NCI-H2196 (cell line): ENCODE results near the gene FUT8.
"Not testable (repeated sequence)": the region's sequence is repeated elsewhere in the genome, so short reads cannot be mapped to it uniquely, and the experiment has no call there.

ENCODE experiments used
- DNase-seq: peaks from one replicate; lab custom pipeline; 2025; ENCODE audit not compliant: unreplicated experiment; lab: John Stamatoyannopoulos, UW

The FUT8 gene

DNA sequence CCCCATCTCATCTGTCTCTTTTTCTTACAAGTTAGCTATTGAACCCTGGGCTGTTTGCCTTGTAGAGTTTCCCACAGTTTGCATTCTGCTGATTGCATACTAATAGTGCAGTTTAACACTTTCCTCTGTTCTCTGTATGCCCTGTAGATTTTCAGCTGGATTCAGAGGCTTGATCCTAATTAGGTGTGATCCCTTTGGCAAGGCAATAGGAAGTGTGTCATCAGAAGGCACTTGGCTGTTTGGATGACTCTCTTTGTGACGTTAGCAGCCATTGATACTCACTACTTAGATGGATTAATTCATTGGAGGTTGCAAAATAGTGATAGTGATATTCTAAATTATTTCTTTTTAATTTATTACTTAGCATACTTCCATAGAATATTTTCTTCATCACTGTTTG is 33.6 kb downstream of the FUT8 start:
- no peak for DNase-seq

DNA sequence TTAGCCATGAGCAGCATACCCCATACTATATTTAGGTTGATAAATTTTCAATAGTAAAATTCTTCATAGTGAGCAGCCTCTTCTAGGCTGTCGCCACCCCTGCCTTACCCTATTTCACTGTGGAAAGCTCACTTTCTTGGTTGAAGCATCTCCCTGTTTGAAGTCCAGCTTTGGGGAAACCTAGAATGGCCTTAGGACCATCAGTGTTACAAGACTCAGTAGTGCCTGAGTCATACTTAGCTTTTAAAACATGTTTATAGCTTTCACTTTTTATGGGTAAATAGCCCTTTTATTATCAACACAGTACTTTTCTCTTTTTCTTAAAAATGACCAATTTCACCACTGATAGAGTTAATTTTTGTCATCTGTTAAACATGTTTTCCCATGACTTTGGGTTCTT is 37.1 kb downstream of the FUT8 start:
- DNase-seq, result no peak

DNA sequence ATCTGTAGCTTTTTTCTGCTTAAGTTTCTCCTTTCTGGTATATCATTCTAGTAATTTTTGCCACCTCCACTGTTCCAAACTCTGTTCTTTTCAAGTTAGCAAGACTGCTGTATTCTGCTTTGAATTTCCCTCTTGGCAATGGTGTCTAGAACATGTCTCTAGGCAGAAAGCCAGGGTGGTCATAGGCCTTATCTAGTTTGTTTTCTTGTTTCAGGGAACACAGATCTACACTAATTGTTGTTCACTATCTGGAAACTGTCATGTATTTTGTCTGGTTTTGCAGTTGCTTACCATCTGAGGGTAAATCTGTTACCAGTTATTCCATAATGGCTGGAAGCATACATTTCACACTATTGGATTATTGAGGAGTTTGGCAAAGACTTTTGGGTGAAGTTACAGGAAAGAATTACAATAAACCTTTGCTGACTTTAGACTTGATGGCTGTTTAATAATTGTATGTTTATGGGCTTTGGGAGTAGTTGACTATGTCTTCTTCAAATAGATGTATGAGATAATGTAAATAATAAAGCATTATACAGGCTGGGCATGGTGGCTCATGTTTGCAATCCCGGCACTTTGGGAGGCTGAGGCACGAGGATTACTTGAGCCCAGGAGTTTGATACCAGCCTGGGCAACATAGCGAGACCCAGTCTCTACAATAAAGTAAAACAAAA is 41.4 kb downstream of the FUT8 start:
- no peak for DNase-seq

GRCh38 chr14:65456247-65456646 is 43.7 kb downstream of the FUT8 start:
- no peak for DNase-seq

DNA sequence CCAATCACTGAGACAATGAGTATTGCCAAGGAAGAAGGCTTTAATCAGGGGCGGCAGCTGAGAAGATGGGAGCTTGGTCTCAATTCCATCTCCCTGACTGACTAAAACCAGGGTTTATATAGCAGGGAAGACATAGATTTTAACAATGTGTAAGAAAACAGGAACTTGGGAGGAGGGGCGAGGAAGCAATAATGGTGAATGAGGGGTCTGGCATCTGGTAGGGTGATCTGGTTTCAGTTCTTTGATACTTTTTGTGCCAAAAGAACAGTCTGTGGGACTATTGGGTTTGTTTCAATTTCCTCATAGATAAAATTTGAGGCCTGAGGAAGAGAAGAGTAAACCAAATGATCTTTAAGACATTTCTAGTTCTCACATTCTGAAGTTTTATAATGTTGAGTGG is 49.2 kb downstream of the FUT8 start:
- no peak for DNase-seq

DNA sequence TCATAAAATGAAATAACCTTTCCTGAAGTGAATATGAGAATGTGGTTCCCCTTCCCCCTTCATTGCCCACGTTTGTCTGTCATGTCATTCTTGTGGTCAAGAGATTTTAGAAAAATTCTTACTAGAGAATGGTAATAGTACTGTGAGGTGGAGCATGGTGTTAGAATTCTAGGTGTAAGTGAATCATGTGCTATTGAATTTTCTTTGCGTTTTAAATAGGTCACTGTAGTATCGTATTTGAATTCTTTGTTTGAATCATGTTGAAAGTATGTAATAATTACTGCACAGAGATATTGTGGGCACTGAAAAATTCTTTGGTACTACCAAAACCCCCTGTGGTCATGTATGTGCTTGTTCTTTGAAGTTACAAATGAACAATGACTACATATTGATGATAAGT is 49.9 kb downstream of the FUT8 start:
- no peak for DNase-seq

GRCh38 chr14:65465584-65465983 is 53.1 kb downstream of the FUT8 start:
- DNase-seq, result no peak

GRCh38 chr14:65467926-65468325 is 55.4 kb downstream of the FUT8 start:
- DNase-seq, result not testable (repeated sequence)

DNA sequence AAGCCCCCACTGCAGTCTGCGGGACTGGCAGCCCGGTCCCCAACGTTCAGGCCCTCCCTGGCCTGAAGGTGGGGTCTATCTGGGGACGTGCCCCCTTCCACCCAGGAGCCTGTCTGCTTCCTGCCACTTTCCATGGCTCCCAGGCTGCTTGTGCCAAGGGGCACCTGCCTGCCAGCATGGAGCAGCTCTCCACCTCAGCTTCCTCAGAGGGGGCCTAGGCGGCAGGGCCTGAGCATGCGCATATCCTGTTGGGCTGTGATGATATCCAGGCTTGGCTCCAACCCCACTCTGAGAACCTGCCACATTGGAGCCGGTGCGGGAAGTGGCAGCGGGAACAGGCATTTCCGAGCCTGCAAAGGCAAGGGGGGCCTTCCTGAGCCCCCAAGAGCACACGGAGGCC is 57.4 kb downstream of the FUT8 start:
- DNase-seq, result no peak

DNA sequence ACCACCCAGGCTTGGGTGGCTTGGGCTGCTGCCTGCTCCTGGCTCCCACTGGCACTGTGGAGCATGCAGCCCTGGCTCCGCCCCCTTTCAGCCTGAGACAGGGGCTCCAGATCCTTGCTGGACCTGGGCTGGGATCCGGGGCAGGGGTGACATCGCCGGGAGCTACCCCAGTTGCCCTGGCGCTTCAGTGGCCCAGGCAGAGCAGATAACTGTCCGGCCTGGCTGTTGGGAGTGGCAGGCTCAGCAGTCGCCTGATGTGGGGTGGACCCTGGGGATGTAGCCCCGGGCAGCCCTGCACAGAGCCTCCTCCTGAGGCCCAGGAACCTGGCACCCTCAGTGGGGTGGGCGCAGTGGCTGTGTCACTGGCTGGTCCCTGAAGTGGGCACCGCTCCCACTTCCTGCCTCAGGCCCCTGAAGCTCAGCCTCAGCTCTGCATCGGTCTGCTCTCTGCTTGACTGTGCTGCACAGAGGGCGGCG is 57.9 kb downstream of the FUT8 start:
- DNase-seq, result no peak

- DNase-seq, result no peak
These were observed 58.7 kb downstream of the FUT8 start for GRCh38 chr14:65471038-65471878.

DNA sequence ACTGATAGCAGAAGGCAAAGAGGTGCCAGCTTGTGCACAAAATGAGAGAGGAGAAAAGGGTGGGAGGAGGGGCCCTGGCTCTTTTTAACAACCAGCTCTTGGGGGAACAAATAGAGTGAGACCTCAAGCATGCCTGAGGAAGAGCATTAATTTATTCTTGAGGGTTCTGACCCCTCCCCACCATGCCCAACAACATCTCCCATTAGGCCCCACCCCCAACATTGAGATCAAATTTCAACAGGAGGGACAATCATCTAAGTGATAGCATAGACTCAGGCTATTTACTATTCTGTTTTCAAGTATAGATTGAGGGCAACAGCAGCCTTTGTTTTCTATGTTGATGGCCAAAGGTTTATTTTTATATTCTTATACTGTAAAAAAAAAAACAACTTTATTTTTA is 59.7 kb downstream of the FUT8 start:
- no peak for DNase-seq

DNA sequence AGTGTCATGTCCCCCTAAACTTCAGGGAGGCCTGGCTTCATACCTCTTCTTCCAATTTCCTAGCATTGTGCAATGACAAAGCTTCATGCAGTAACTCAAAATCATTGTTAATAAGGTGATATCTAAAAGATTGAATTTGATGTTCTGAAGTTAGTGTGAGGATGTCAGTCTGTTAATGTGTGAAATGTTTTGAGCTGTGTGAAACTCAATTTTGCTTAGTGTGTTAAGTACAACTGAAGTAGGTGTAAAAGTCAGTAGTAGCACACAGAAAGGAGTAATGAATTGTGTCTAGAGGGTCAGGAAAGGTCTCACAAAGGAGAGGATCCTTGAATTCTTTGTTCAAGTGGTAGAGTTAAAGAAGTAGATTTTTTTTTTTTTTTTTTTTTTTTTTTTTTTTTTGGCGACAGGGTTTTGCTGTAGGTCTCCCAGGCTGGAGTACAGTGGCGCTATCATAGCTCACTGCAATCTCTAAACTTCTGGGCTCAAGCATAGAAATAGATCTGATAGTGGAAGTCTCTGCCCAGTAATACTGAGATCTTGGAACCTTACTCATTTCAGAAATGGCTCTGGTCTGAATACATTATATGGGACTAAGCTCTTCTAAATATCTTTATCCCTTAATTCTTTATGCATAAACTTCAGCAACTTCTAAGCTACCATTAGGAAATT is 63.9 kb downstream of the FUT8 start:
- DNase-seq, result no peak

DNA sequence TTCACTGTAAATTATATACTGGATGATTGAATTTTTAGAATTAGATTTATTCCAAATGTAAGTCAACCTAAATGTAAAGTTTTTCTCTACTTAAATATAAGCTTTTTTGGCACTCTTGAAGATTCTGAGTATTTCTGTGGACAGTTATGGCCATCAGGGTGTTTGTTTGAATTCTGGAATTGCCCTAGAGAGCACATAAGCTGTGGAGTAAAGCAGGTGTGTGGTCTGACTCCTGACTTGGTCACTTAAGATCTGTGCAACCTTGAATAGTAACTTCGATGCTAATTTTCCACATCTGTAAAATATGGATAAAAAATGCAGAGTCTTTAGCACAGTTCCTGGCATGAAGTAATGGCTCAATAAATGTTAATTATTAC is 64.4 kb downstream of the FUT8 start:
- no peak for DNase-seq

DNA sequence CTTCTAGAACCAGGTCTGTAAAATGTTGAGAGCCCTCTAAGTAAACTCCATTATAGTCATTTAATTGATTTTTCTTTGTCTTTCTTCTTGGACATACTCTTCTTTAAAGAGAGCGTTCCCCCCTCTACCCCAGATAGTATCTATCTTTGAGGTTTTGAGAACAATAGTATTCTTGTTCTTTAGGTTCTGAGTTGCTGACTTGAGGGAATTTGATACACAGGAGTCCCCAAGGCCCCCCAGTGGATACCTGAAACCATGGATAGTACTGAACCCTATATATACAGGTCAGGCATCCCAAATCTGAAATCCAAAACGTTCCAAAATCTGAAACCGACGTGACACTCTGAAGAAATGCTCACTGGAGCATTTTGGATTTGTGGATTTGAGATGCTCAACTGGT is 65.5 kb downstream of the FUT8 start:
- no peak for DNase-seq

DNA sequence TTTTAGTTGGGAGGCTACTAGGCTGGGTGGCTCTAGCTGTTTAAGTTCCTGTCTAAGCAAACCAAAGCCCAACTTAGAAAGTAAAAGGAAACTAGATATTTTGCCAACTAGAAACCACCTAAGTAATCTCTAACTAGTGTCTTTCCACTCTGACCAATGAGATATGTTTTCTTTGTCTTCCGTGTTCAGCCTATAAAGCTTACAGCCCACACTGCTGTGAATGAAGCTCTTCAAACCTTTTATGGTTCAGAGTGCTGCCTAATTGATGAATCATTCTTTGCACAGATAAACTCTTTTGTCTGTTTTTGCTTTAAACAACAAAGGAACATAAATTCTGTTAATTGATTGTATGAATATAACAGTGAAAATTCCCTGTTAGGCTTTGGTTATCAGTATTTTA is 66.1 kb downstream of the FUT8 start:
- peak; percentile 23 for DNase-seq

GRCh38 chr14:65479386-65479785 is 66.9 kb downstream of the FUT8 start:
- no peak for DNase-seq

GRCh38 chr14:65482757-65483438 is 70.4 kb downstream of the FUT8 start:
- DNase-seq, result no peak

- DNase-seq, result no peak
These were observed 71.1 kb downstream of the FUT8 start for GRCh38 chr14:65483647-65484046.

DNA sequence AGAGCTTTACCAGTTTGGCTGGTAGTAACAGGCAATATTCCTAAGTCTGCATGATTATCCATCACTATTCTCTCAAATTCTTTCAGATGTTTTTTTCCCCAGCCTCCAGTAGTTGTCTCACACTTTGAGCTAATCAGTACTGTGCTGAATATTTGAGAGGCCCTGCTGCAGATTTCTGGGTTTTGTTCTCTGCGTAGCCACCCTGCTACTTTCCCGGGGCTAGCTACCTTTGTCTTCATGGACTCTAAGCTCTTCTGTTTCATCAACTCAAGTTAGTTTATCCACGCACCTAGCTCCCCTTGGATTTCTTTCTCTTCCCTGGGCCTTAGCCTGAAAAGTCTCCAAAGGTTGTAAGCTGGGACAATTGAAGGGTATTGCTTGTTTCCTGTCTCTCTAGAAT is 73.0 kb downstream of the FUT8 start:
- no peak for DNase-seq

- no peak for DNase-seq
These were observed 74.3 kb downstream of the FUT8 start for GRCh38 chr14:65486863-65487262.
